ENCODE measurements around the gene FOXJ3. TPM values are rescaled to one million over a fixed set of nuclear protein-coding genes. Genes with fewer than 3 reads are reported as not detected.

The FOXJ3 gene
- total and polyA plus RNA-seq, 2 experiments from 2014 or later: 16.3 to 23.6 TPM

- Histone ChIP-seq H3K9ac (no peak overlapping the region), H2AFZ (no peak overlapping the region), H3K36me3 (ENCODE audit: low read depth) (no peaks in the 10 kb centered on the region), H3K4me2 (ENCODE audit: unreplicated experiment) (no peak overlapping the region), H3K79me2 (ENCODE audit: insufficient read depth) (no peaks in the 10 kb centered on the region), H3K4me3 (no peak overlapping the region), H3K27ac (no peak overlapping the region), H3K27me3 (replicated peaks; ENCODE audit: insufficient read depth) (peaks cover 6% of the 10 kb centered on the region; the same call in 1 of the 2 replicates), H3K4me1 (ENCODE audit: insufficient read depth) (no peaks in the 10 kb centered on the region), H3K9me2 (ENCODE audit: insufficient read depth) (no peaks in the 10 kb centered on the region), H4K20me1 (ENCODE audit: insufficient read depth) (no peaks in the 10 kb centered on the region), H3K9me3 (ENCODE audit: low read depth) (no peaks in the 10 kb centered on the region), H3F3A (ENCODE audit: insufficient read depth) (no peaks in the 10 kb centered on the region)
- 43% methylated on average over 7 of the region's 7 CpGs for WGBS, 2 experiments (ENCODE audit: low coverage in 1 of 2, low lambda C conversion rate in 2 of 2, missing lambda C conversion rate in 2 of 2)
- no peak for DNase-seq
- no peak for TF ChIP-seq EZH2 (IDR thresholded peaks at IDR 0.05; ENCODE audit: insufficient read depth, poor library complexity, severe bottlenecking)
- TF ChIP-seq EZH2phosphoT487 (IDR thresholded peaks at IDR 0.05; ENCODE audit: insufficient read depth, low read depth): no peak
- in situ Hi-C loops (cut with MboI): no loop called here
Observed at GRCh38 chr1:42157667-42158066, 177.4 kb downstream of the FOXJ3 start.

- 69 to 75% methylated on average over 12 of the region's 12 CpGs for WGBS, 2 experiments (ENCODE audit: low coverage in 1 of 2, low lambda C conversion rate in 2 of 2, missing lambda C conversion rate in 2 of 2)
- in situ Hi-C loops (cut with MboI): no loop called here
- no peak for TF ChIP-seq EZH2phosphoT487 (IDR thresholded peaks at IDR 0.05; ENCODE audit: insufficient read depth, low read depth)
- H3K79me2 ChIP-seq (ENCODE audit: insufficient read depth): no peaks in the 10 kb centered on the region
- H4K20me1 ChIP-seq (ENCODE audit: insufficient read depth): no peaks in the 10 kb centered on the region
- no peak overlapping the region for H3K27ac ChIP-seq
- H3K27me3 ChIP-seq (replicated peaks; ENCODE audit: insufficient read depth): peaks cover 5% of the 10 kb centered on the region; the same call in 1 of the 2 replicates
- no peak overlapping the region for H2AFZ ChIP-seq
- no peaks in the 10 kb centered on the region for H3K9me3 ChIP-seq (ENCODE audit: low read depth)
- no peaks in the 10 kb centered on the region for H3K36me3 ChIP-seq (ENCODE audit: low read depth)
- H3K9me2 ChIP-seq (ENCODE audit: insufficient read depth): no peaks in the 10 kb centered on the region
- H3K4me2 ChIP-seq (ENCODE audit: unreplicated experiment): no peak overlapping the region
- no peak overlapping the region for H3K9ac ChIP-seq
- no peak for DNase-seq
- no peak overlapping the region for H3K4me3 ChIP-seq
- H3F3A ChIP-seq (ENCODE audit: insufficient read depth): no peaks in the 10 kb centered on the region
- no peaks in the 10 kb centered on the region for H3K4me1 ChIP-seq (ENCODE audit: insufficient read depth)
Observed at GRCh38 chr1:42155362-42155761, 179.7 kb downstream of the FOXJ3 start.

- 60 to 68% methylated on average over 10 to 13 of the region's 13 CpGs for WGBS, 2 experiments (ENCODE audit: low coverage in 1 of 2, low lambda C conversion rate in 2 of 2, missing lambda C conversion rate in 2 of 2)
- H2AFZ ChIP-seq: no peak overlapping the region
- no peak overlapping the region for H3K4me3 ChIP-seq
- H3K36me3 ChIP-seq (ENCODE audit: low read depth): no peaks in the 10 kb centered on the region
- TF ChIP-seq EZH2phosphoT487 (IDR thresholded peaks at IDR 0.05; ENCODE audit: insufficient read depth, low read depth): no peak
- no peak for TF ChIP-seq EZH2 (IDR thresholded peaks at IDR 0.05; ENCODE audit: insufficient read depth, poor library complexity, severe bottlenecking)
- peaks cover 10% of the 10 kb centered on the region; the same call in 1 of the 2 replicates for H3K27me3 ChIP-seq (replicated peaks; ENCODE audit: insufficient read depth)
- DNase-seq: no peak
- no peaks in the 10 kb centered on the region for H3K9me3 ChIP-seq (ENCODE audit: low read depth)
- no peaks in the 10 kb centered on the region for H3F3A ChIP-seq (ENCODE audit: insufficient read depth)
- H4K20me1 ChIP-seq (ENCODE audit: insufficient read depth): no peaks in the 10 kb centered on the region
- no peaks in the 10 kb centered on the region for H3K79me2 ChIP-seq (ENCODE audit: insufficient read depth)
- no peak overlapping the region for H3K9ac ChIP-seq
- in situ Hi-C loops (cut with MboI): no loop called here
- H3K9me2 ChIP-seq (ENCODE audit: insufficient read depth): no peaks in the 10 kb centered on the region
- H3K4me1 ChIP-seq (ENCODE audit: insufficient read depth): no peaks in the 10 kb centered on the region
- no peak overlapping the region for H3K27ac ChIP-seq
- H3K4me2 ChIP-seq (ENCODE audit: unreplicated experiment): no peak overlapping the region
Observed at GRCh38 chr1:42154685-42155084, 180.3 kb downstream of the FOXJ3 start.

GRCh38 chr1:42153624-42154023 is 181.4 kb downstream of the FOXJ3 start:
- Histone ChIP-seq H3K9me2 (ENCODE audit: insufficient read depth) (no peaks in the 10 kb centered on the region), H3K36me3 (ENCODE audit: low read depth) (no peaks in the 10 kb centered on the region), H3K27me3 (replicated peaks; ENCODE audit: insufficient read depth) (peaks cover 19% of the 10 kb centered on the region; the same call in 1 of the 2 replicates), H2AFZ (no peak overlapping the region), H3K9me3 (ENCODE audit: low read depth) (no peaks in the 10 kb centered on the region), H3K27ac (no peak overlapping the region), H3K4me3 (no peak overlapping the region), H4K20me1 (ENCODE audit: insufficient read depth) (no peaks in the 10 kb centered on the region), H3F3A (ENCODE audit: insufficient read depth) (no peaks in the 10 kb centered on the region), H3K4me2 (ENCODE audit: unreplicated experiment) (no peak overlapping the region), H3K4me1 (ENCODE audit: insufficient read depth) (no peaks in the 10 kb centered on the region), H3K79me2 (ENCODE audit: insufficient read depth) (no peaks in the 10 kb centered on the region), H3K9ac (no peak overlapping the region)
- TF ChIP-seq EZH2phosphoT487 (IDR thresholded peaks at IDR 0.05; ENCODE audit: insufficient read depth, low read depth) (no peak), EZH2 (IDR thresholded peaks at IDR 0.05; ENCODE audit: insufficient read depth, poor library complexity, severe bottlenecking) (no peak)
- WGBS, 2 experiments (ENCODE audit: low coverage in 1 of 2, low lambda C conversion rate in 2 of 2, missing lambda C conversion rate in 2 of 2): 46 to 51% methylated on average over 4 to 6 of the region's 6 CpGs
- no peak for DNase-seq
- in situ Hi-C loops (cut with MboI): no loop called here

All from GM23248 (cell line).